ENCODE measurements around the gene SLC6A11. TPM values are rescaled to one million over a fixed set of nuclear protein-coding genes. Genes with fewer than 3 reads are reported as not detected.

The SLC6A11 gene
- total RNA-seq, 4 donors from 2014 or later, result 0.21 to 1.4 TPM; not detected in 2

- peaks cover 0 to 15% of the 10 kb centered on the region in 2 donors for H3K27me3 ChIP-seq
- TF ChIP-seq POLR2A (IDR thresholded peaks at IDR 0.05), result no peak
- TF ChIP-seq, protein P1, sequence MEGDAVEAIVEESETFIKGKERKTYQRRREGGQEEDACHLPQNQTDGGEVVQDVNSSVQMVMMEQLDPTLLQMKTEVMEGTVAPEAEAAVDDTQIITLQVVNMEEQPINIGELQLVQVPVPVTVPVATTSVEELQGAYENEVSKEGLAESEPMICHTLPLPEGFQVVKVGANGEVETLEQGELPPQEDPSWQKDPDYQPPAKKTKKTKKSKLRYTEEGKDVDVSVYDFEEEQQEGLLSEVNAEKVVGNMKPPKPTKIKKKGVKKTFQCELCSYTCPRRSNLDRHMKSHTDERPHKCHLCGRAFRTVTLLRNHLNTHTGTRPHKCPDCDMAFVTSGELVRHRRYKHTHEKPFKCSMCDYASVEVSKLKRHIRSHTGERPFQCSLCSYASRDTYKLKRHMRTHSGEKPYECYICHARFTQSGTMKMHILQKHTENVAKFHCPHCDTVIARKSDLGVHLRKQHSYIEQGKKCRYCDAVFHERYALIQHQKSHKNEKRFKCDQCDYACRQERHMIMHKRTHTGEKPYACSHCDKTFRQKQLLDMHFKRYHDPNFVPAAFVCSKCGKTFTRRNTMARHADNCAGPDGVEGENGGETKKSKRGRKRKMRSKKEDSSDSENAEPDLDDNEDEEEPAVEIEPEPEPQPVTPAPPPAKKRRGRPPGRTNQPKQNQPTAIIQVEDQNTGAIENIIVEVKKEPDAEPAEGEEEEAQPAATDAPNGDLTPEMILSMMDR (IDR thresholded peaks at IDR 0.05), result no peak
Measured at GRCh38 chr3:10790713-10791112, 25.3 kb upstream of the SLC6A11 start.

GRCh38 chr3:10792208-10792607, 23.8 kb upstream of the SLC6A11 start:
- Histone ChIP-seq H3K4me1 (no peaks in the 10 kb centered on the region), H3K27me3 (no peaks in the 10 kb centered on the region), H3K4me3 (no peak overlapping the region), H3K9me3 (no peaks in the 10 kb centered on the region), H3K36me3 (no peaks in the 10 kb centered on the region), H3K27ac (no peak overlapping the region)
- DNase-seq, result no peak
- TF ChIP-seq, protein P1 (IDR thresholded peaks at IDR 0.05), result no peak
- TF ChIP-seq POLR2A (IDR thresholded peaks at IDR 0.05), result no peak
- intact Hi-C loops (cut with DNase I; ENCODE audit: low total_unique reads), result no loop called here

More at GRCh38 chr3:10790713-10791112, 25.3 kb upstream of the SLC6A11 start:
- Histone ChIP-seq H3K9me3 (no peaks in the 10 kb centered on the region), H3K4me1 (no peaks in the 10 kb centered on the region), H3K4me3 (no peak overlapping the region), H3K36me3 (no peaks in the 10 kb centered on the region), H3K27ac (no peak overlapping the region)
- DNase-seq, result no peak
- intact Hi-C loops (cut with DNase I; ENCODE audit: low total_unique reads), result no loop called here

- TF ChIP-seq, protein P1 (IDR thresholded peaks at IDR 0.05), result no peak
- TF ChIP-seq POLR2A (IDR thresholded peaks at IDR 0.05), result no peak
- no peak for DNase-seq
- intact Hi-C loops (cut with DNase I; ENCODE audit: low total_unique reads), result no loop called here
Measured at GRCh38 chr3:10798600-10799367, 17.2 kb upstream of the SLC6A11 start.

GRCh38 chr3:10804183-10804648, 11.8 kb upstream of the SLC6A11 start:
- DNase-seq, result no peak
- Histone ChIP-seq H3K9me3 (no peaks in the 10 kb centered on the region), H3K27me3 (no peaks in the 10 kb centered on the region), H3K27ac (no peak overlapping the region), H3K4me1 (no peaks in the 10 kb centered on the region), H3K4me3 (no peak overlapping the region), H3K36me3 (no peaks in the 10 kb centered on the region)
- intact Hi-C loops (cut with DNase I; ENCODE audit: low total_unique reads), result no loop called here
- TF ChIP-seq, protein P1 (IDR thresholded peaks at IDR 0.05), result no peak
- TF ChIP-seq POLR2A (IDR thresholded peaks at IDR 0.05), result no peak

More at GRCh38 chr3:10798600-10799367, 17.2 kb upstream of the SLC6A11 start:
- H3K27ac ChIP-seq, result no peak overlapping the region
- H3K27me3 ChIP-seq, result no peaks in the 10 kb centered on the region
- H3K4me3 ChIP-seq, result no peak overlapping the region
- no peaks in the 10 kb centered on the region for H3K4me1 ChIP-seq
- H3K36me3 ChIP-seq, result no peaks in the 10 kb centered on the region
- no peaks in the 10 kb centered on the region for H3K9me3 ChIP-seq

GRCh38 chr3:10806006-10806405, 10.0 kb upstream of the SLC6A11 start:
- intact Hi-C loops (cut with DNase I; ENCODE audit: low total_unique reads), result no loop called here
- no peak for TF ChIP-seq POLR2A (IDR thresholded peaks at IDR 0.05)
- TF ChIP-seq, protein P1 (IDR thresholded peaks at IDR 0.05), result no peak

More at GRCh38 chr3:10806006-10806405, 10.0 kb upstream of the SLC6A11 start:
- no peaks in the 10 kb centered on the region for H3K36me3 ChIP-seq
- no peak overlapping the region for H3K27ac ChIP-seq
- no peak overlapping the region for H3K4me3 ChIP-seq
- no peaks in the 10 kb centered on the region for H3K4me1 ChIP-seq
- H3K27me3 ChIP-seq, result no peaks in the 10 kb centered on the region
- no peaks in the 10 kb centered on the region for H3K9me3 ChIP-seq
- no peak for DNase-seq

Measured in uterus (tissue), 4 donors.